PFSK-1 (cell line): ENCODE data around the gene IFT80.

ENCODE experiments used
- FOXP2 ChIP-seq: optimal IDR thresholded peaks from 2 replicates; pipeline ENCODE3; 2011; ENCODE audit warnings: borderline replicate concordance, control low read depth, inconsistent platforms; ENCODE audit not compliant: insufficient read depth; ENCODE audit errors: extremely low read length, extremely low read depth
- POLR2AphosphoS5 ChIP-seq: IDR thresholded peaks from 2 replicates; pipeline ENCODE4 v1.6.1; 2012; ENCODE audit warnings: low read depth, mild to moderate bottlenecking, control low read depth, low read length, moderate library complexity
- SIN3A ChIP-seq: IDR thresholded peaks from 2 replicates; pipeline ENCODE4 v1.6.1; 2012; ENCODE audit warnings: mild to moderate bottlenecking, low read length, moderate library complexity, borderline replicate concordance; ENCODE audit not compliant: insufficient read depth
- TAF1 ChIP-seq: IDR thresholded peaks from 2 replicates; pipeline ENCODE4 v1.6.1; 2012; ENCODE audit warnings: low read length, control low read depth, borderline replicate concordance; ENCODE audit not compliant: insufficient read depth
- TF ChIP-seq, protein P1 (sequence below), 2 experiments: IDR thresholded peaks; 2 replicates each; pipeline versions ENCODE4 v1.6.1 to v1.8.0; 2011 to 2012; ENCODE audit warnings: low read depth in 2 of 2, low read length in 2 of 2, control low read depth in 1 of 2, inconsistent platforms in 1 of 2, mild to moderate bottlenecking in 1 of 2, moderate library complexity in 1 of 2; ENCODE audit not compliant: insufficient read depth in 1 of 2

DNA sequence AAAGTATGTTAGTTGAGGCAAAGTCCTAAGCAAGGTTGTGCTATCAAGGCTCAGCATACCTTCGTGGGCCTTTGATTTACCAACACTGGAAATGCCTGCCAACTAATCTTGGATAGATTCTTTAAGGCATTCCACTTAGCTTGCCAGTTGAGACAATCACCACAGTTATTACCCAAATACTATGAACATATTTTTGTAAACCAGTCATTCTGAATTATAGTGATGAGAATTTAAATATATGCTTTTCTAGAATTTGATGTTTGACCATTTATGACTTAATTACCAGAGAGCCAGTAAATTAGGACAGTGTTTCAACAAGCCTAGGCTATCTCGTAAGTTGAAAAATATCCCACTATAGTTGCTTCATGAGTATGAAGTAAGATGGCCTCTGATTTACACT, 35.0 kb upstream of the IFT80 start:
- TF ChIP-seq TAF1 (no peak), POLR2AphosphoS5 (no peak), SIN3A (no peak), FOXP2 (no peak)
- TF ChIP-seq, protein P1, sequence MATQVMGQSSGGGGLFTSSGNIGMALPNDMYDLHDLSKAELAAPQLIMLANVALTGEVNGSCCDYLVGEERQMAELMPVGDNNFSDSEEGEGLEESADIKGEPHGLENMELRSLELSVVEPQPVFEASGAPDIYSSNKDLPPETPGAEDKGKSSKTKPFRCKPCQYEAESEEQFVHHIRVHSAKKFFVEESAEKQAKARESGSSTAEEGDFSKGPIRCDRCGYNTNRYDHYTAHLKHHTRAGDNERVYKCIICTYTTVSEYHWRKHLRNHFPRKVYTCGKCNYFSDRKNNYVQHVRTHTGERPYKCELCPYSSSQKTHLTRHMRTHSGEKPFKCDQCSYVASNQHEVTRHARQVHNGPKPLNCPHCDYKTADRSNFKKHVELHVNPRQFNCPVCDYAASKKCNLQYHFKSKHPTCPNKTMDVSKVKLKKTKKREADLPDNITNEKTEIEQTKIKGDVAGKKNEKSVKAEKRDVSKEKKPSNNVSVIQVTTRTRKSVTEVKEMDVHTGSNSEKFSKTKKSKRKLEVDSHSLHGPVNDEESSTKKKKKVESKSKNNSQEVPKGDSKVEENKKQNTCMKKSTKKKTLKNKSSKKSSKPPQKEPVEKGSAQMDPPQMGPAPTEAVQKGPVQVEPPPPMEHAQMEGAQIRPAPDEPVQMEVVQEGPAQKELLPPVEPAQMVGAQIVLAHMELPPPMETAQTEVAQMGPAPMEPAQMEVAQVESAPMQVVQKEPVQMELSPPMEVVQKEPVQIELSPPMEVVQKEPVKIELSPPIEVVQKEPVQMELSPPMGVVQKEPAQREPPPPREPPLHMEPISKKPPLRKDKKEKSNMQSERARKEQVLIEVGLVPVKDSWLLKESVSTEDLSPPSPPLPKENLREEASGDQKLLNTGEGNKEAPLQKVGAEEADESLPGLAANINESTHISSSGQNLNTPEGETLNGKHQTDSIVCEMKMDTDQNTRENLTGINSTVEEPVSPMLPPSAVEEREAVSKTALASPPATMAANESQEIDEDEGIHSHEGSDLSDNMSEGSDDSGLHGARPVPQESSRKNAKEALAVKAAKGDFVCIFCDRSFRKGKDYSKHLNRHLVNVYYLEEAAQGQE (IDR thresholded peaks at IDR 0.05; ENCODE audit: insufficient read depth in 1 of 2, low read depth in 2 of 2, low read length in 2 of 2): no peak
